Spinal cord (tissue), 10 donors: ENCODE measurements around the gene SLC44A2. TPM values are rescaled to one million over a fixed set of nuclear protein-coding genes. Genes with fewer than 3 reads are reported as not detected.

Experiments used
- DNase-seq, 6 donors: peaks; one replicate each; pipeline versions ENCODE4 v3.0.0 to v3.0.0-alpha.2; 2013 to 2015; ENCODE audit warnings: low spot score in 6 of 6, low read depth in 4 of 6
- H3K27ac ChIP-seq: one replicate; pipeline ENCODE4 v1.5.1; 2013; ENCODE audit warnings: low read depth, low read length, control low read depth
- H3K27me3 ChIP-seq: one replicate; pipeline ENCODE4 v1.6.1; 2013; ENCODE audit warnings: low read length; ENCODE audit not compliant: control insufficient read depth, insufficient read depth
- H3K36me3 ChIP-seq: one replicate; pipeline ENCODE4 v1.6.1; 2013; ENCODE audit warnings: low read length; ENCODE audit not compliant: control insufficient read depth, insufficient read depth
- H3K4me1 ChIP-seq: one replicate; pipeline ENCODE4 v1.6.1; 2013; ENCODE audit warnings: low read length; ENCODE audit not compliant: control insufficient read depth, insufficient read depth
- H3K4me3 ChIP-seq: one replicate; pipeline ENCODE4 v1.5.1; 2013; ENCODE audit warnings: low read depth, low read length, control low read depth
- H3K9me3 ChIP-seq: one replicate; pipeline ENCODE4 v1.6.1; 2013; ENCODE audit warnings: low read length; ENCODE audit not compliant: control insufficient read depth, insufficient read depth
- WGBS: methylation state at CpG from one replicate; pipeline ENCODE4 v1.1.5; 2013; ENCODE audit warnings: missing lambda C conversion rate; ENCODE audit not compliant: insufficient coverage; 5-methylcytosine and 5-hydroxymethylcytosine counted together
- polyA plus RNA-seq, 2 donors: library from polyadenylated mRNA; unstranded; fragments of 120-200 nt; gene quantifications; one replicate each; pipeline ENCODE4 v1.2.1, GENCODE V29; 2013; ENCODE audit not compliant: insufficient read length in 2 of 2
- total RNA-seq, 2 donors: library from RNA; depleted of rRNA in 1 of 2; stranded (reverse); fragments of 120-200 nt in 1 of 2; fragments of >200 nt in 1 of 2; gene quantifications; one replicate each; pipeline versions ENCODE4 v1.2.3 to v1.2.4, GENCODE V29; 2013 to 2014
- donor health status: healthy.

The SLC44A2 gene
- total and polyA plus RNA-seq, 4 donors = 46.8 to 146 (median 88.2) TPM

DNA sequence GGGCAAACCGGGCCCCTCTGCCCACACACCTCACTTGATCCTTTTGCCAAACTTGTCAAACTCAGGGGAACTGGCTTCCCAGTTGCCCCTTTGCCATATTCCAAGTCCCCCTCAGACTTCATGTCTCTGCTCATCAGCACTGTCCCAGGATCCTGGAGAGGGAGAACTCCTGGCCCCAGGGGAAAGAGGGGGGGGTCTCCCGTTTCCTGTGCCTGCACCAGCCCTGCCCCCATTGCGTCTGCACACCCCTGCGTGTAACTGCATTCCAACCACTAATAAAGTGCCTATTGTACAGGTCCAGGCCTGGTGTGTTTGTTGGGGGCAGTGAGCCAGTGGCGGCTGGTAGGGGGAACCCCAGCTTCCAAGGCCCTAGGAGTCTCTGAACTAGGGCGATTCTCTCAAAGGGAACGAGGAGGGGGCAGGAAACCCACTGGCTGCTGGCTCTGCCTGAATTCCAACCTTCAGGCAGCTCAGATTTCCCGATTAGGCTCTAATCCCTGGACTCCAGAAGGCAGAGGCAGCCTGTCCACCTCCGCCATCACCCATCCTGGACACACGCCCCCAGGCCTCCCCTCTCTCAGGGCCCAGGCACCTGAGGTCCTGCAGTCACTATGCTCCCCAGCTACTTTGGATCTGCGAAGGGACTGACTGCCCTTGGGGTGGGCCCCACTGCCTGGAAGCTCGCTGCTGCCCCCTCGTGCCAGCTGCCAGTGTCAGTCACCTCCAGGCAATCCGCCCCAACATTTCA, 19.1 kb downstream of the SLC44A2 start:
- 10% methylated on average over 10 of the region's 14 CpGs for WGBS
- no peaks in the 10 kb centered on the region for H3K9me3 ChIP-seq
- H3K4me1 ChIP-seq = peaks cover 37% of the 10 kb centered on the region
- peak in 2 of 6 donors; percentile 80 to 87 for DNase-seq
- peak overlapping the region; percentile 92 for H3K27ac ChIP-seq
- peaks cover 48% of the 10 kb centered on the region for H3K36me3 ChIP-seq
- no peaks in the 10 kb centered on the region for H3K27me3 ChIP-seq
- H3K4me3 ChIP-seq = no peak overlapping the region

DNA sequence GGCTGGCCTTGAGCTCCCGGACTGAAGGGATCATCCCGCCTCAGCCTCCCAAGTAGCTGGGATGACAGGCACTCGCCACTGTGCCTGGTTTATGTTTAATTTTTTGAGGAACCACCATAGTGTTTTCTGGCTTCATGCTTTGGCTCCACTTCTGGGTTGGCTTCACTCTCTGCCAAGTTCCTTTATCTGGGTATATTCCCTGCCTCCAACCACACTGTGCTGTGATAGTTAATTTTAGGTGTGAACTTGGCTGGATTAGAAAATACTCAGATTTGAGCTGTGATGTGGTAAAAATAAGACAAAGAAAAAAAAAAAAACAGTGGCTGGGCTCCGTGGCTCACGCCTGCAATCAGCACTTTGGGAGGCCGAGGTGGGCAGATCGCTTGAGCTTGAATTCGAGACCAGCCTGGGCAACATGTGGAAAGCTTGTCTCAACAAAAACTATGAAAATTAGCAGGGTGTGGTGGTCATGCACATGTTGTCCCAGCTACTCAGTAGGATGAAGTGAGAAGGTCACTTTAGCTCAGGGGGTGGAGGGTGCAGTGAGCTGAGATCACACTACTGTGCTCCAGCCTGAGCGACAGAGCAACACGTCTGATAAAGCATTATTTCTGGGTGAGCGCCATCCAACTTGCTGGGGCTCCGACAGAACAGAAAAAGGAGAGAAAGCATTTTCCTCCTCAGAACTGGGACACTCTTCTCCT, 21.3 kb downstream of the SLC44A2 start:
- Histone ChIP-seq H3K4me3 (no peak overlapping the region), H3K27me3 (no peaks in the 10 kb centered on the region), H3K4me1 (peaks cover 37% of the 10 kb centered on the region), H3K9me3 (no peaks in the 10 kb centered on the region), H3K27ac (peak overlapping the region; percentile 25), H3K36me3 (peaks cover 30% of the 10 kb centered on the region)
- peak in 1 of 6 donors; percentile 70 for DNase-seq
- WGBS = 74% methylated on average over 12 of the region's 12 CpGs

DNA sequence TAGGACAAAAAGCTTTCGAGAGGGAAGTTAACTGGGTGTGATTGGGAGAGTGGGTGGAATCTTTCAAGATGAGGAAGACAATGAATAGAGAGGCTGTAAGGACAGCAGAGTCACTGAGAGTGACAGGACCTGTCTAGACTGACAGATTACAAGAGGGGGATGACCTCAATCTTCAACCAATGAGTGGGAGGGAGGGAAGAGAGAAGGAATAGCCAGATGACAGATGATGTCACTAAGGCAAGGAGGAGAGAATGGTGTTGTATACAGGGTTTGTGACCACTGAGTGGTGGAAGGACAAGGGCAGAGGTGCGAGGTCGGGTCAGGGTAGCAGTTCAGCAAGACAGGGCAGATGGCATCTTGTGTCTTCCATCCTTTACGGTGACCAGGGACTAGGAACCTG, 23.0 kb downstream of the SLC44A2 start:
- Histone ChIP-seq H3K4me3 (no peak overlapping the region), H3K27ac (no peak overlapping the region), H3K27me3 (no peaks in the 10 kb centered on the region), H3K9me3 (no peaks in the 10 kb centered on the region), H3K36me3 (peaks cover 13% of the 10 kb centered on the region), H3K4me1 (peaks cover 36% of the 10 kb centered on the region)
- WGBS = 90% methylated on average over 3 of the region's 4 CpGs
- no peak for DNase-seq

DNA sequence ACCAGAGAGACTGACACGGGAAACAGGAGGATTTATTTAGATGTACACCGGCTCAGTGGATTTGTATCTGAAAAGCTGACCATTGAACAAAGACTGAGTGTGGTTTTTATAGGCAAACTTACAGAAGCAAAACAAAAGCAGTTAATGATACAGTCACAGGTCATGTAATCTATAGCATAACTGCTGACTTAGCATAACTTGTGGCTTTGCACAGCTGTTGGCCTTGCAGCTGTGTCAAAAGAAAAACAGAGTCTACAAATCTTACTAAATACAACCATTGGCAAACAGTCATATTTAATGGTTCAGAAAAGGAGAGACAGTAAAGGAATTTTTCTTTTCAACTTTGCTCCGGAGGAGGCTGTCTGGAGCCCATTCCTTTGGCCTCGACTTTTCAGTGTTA, 26.5 kb downstream of the SLC44A2 start:
- H3K36me3 ChIP-seq = peaks cover 5% of the 10 kb centered on the region
- no peaks in the 10 kb centered on the region for H3K27me3 ChIP-seq
- no peak overlapping the region for H3K27ac ChIP-seq
- 83% methylated on average over 1 of the region's 4 CpGs for WGBS
- no peak overlapping the region for H3K4me3 ChIP-seq
- peaks cover 34% of the 10 kb centered on the region for H3K4me1 ChIP-seq
- no peaks in the 10 kb centered on the region for H3K9me3 ChIP-seq
- DNase-seq = no peak

DNA sequence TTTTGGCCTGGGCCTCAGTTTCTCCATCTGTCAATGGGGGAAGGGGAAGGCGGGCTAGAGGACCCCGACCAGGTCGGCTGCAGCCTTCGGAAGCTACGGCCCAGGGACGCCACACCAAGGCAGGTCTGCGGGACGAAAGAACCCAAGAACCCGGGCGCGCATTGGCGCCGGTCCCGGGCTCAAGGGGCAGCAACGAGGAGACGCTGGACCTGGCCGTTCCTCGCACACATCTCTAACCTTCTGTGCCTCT, 28.1 kb downstream of the SLC44A2 start:
- whole genome bisulfite sequencing = 0% methylated on average over 18 of the region's 18 CpGs
- Histone ChIP-seq H3K27ac (peak overlapping the region; percentile 91), H3K36me3 (peaks cover 15% of the 10 kb centered on the region), H3K4me1 (peaks cover 42% of the 10 kb centered on the region), H3K4me3 (peak overlapping the region; percentile 79), H3K27me3 (no peaks in the 10 kb centered on the region), H3K9me3 (no peaks in the 10 kb centered on the region)
- no peak for DNase-seq

DNA sequence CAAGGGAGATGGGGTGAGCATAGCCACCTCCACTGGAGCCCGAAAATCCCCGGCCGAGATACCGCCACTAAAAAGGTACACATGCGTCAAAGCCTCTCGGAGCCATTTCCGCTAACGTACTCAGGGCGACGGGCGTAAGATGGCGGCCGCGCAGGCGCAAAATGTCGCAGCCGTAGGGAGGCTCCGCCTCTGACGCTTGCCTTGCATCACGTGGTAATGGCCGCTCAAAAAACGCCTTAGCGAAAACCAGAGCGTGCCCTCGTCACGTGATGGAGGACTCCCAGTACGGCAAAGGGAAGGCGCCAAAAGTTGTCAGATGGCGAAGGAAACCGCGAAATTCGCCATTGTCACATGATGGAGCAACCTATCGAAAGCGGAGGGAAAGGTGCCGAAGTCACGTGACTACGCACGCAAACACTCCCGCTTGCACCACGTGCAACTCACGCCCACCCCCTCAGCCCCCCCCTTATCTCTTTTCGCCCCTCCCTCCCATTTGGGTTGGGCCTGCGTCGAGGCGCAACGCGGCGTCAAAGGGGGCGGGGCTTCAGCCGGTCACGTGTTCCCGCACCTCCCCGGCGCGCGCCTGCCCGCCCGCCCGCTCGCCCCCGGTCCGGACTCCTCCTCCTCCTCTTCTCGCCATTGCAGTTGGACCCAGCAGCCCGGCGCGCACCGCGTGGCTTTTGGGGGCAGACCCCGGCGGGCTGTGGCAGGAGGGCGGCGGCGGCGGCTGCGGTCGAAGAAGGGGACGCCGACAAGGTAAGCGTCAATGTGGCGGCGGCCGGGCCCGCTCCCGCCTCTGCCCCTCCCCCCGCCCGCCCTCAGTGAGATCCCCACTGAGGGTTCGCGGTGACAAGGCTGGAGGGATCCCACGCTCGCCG, 28.6 kb downstream of the SLC44A2 start, which contains the start of gene ILF3:
Gene ILF3 (plus strand): TSS at position 615 of the 878 bp plus-strand sequence. CDS start 16,260 bp downstream, outside the sequence.
- Histone ChIP-seq H3K4me3 (peak within 1 kb of the TSS; percentile 79), H3K27me3 (no peaks in the 10 kb centered on the region), H3K27ac (peak within 1 kb of the TSS; percentile 94), H3K36me3 (peaks cover 15% of the 10 kb centered on the region), H3K9me3 (no peaks in the 10 kb centered on the region), H3K4me1 (peaks cover 42% of the 10 kb centered on the region)
- under 1% methylated on average over 79 of the region's 91 CpGs for WGBS
- DNase-seq = peak; percentile 100

DNA sequence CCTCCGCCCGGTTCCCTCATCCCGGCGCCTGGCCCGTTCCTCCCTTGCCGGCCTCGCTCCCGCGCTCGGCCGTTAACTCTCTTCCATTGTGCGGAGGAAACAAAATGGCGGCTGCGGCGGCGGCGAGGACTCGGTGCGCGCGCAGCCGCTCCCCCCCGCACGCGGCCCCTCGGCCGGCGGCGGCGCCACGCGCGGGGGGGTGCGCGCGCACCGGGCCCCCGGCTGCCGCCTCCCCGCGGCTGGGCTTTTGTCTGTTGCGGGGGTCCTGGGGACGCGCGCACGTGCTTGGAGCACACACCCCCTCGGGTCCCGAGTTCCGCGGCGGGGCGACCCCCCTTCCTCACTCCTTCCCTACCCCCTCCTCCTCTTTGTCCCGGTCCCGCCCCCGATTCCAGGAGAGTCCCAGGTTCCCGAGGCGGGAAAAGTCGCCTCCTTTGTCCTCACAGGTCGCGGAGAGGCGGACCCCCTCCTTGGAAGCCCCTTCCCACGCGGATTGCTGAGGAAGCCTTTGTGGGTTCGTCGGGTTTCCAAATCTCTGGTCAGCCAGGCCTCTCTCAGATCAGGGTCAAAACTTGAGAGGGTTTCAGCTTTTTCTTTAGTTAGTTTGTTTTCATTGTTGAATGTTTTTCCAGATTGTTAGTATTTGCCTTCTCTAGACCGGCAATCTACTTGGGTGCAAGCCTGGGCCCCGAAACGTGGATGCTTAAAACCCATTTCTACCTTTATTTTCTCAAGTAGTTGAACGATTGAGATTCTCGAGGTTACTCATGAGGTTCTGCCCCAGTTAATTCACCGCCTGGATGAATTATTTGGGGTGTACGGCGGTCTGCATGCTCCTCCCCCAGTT, 29.5 kb downstream of the SLC44A2 start:
- Histone ChIP-seq H3K27ac (peak overlapping the region; percentile 94), H3K36me3 (peaks cover 15% of the 10 kb centered on the region), H3K27me3 (no peaks in the 10 kb centered on the region), H3K4me1 (peaks cover 47% of the 10 kb centered on the region), H3K9me3 (no peaks in the 10 kb centered on the region), H3K4me3 (peak overlapping the region; percentile 79)
- WGBS = under 1% methylated on average over 68 of the region's 73 CpGs
- DNase-seq = peak in 3 of 6 donors; percentile 63 to 85 (median 85)

DNA sequence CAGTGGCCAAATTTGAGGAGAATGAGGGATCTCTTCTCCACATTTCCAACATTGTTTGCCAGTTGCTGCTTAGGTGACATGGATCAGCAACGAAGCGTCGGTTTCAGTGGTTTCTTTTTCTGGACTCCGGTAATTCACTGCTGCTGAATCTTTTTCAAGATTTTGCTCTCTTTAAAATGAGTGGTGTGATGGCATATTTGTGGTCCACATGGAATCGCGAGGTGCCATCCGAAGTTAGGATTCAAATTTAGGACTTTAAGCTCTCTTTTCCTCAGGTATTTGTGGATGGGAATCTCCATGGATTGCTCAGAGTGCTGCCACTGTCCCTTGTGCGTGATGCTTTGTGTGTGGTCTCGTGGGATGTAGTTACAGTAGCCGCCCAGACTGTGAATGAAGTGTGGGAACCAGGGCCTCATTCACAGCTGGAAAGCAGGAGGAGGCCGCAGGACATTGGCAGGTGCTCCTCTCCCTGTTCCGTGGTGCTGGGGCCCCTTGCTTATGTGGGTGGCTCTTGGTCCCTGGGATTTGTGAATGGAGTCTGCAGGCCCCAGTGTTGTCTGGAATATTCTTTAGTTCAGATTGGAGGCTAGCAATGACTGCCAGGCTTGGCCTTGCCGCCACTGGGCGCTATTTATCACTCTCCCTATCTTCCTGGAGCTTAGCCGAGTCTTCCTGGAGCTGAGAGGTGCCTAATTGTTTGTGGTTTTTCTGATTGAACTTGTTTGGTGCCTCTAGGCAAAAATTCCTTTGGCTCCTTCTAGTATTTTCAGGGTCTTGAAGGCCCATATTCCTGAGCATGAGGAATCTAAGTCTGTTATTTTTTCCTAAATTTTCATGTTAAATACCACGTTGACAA, 30.3 kb downstream of the SLC44A2 start:
- 1% methylated on average over 12 of the region's 16 CpGs for WGBS
- peak in 2 of 6 donors; percentile 49 for DNase-seq
- Histone ChIP-seq H3K4me3 (peak overlapping the region; percentile 79), H3K27ac (peak overlapping the region; percentile 86), H3K9me3 (no peaks in the 10 kb centered on the region), H3K36me3 (peaks cover 20% of the 10 kb centered on the region), H3K27me3 (no peaks in the 10 kb centered on the region), H3K4me1 (peaks cover 52% of the 10 kb centered on the region)
